A375 (cell line): Measurements from ENCODE around the gene COPS6. TPM values are rescaled to one million over a fixed set of nuclear protein-coding genes. Genes with fewer than 3 reads are reported as not detected.

Source experiments
- small RNA-seq: library from RNA; depleted of rRNA; stranded (forward); fragments of <200 nt; gene quantifications from one replicate; pipeline ENCODE3, GENCODE V24; 2014
- total RNA-seq: library from RNA; depleted of rRNA; stranded (reverse); fragments of >200 nt; shearing (Covaris generic); gene quantifications from 2 replicates; pipeline ENCODE4 v1.2.3, GENCODE V29; 2014; rRNA removed

The COPS6 gene
- 98.4 and 100 TPM in 2 replicates for total RNA-seq

GRCh38 chr7:100088621-100089457, at the start of gene COPS6:
Gene COPS6, plus strand, starts transcription at chr7:100088969. Its CDS starts 22 bp downstream, at chr7:100088991.

GRCh38 chr7:100049441-100050291, 39.1 kb upstream of the COPS6 start, which contains the start of gene ZSCAN21:
Gene ZSCAN21, plus strand, starts transcription at chr7:100049774. Its CDS starts 7,233 bp downstream, at chr7:100057007.

GRCh38 chr7:100081535-100082102, 7.2 kb upstream of the COPS6 start, which contains the start of gene ZNF3:
Gene ZNF3, minus strand, starts transcription at chr7:100081723. Its CDS starts 4,366 bp downstream, at chr7:100077357.

GRCh38 chr7:100101016-100101862, 12.5 kb downstream of the COPS6 start, which contains the start of the genes AP4M1 and MCM7:
Gene AP4M1, plus strand, starts transcription at chr7:100101643. Its CDS starts 72 bp downstream, at chr7:100101715.
Gene MCM7, minus strand, starts transcription at chr7:100101397. Its CDS starts 103 bp downstream, at chr7:100101294.

GRCh38 chr7:100119072-100119969, 30.6 kb downstream of the COPS6 start, which contains the start of the genes CNPY4 and TAF6:
Gene CNPY4, plus strand, starts transcription at chr7:100119634. Its CDS starts 111 bp downstream, at chr7:100119745.
Gene TAF6, minus strand, starts transcription at chr7:100119358. Its CDS starts 5,149 bp downstream, at chr7:100114209.

GRCh38 chr7:100126931-100127865, 38.4 kb downstream of the COPS6 start, which contains the start of gene MBLAC1:
Gene MBLAC1, plus strand, starts transcription at chr7:100126967. Its CDS starts 429 bp downstream, at chr7:100127396.

Small RNAs within 50 kb of the gene (small RNA-seq; reads per million reads assigned to genes)
- gene MIR106B (14.2 reads per million, percentile 91 among the genes with 10 or more reads in this experiment), gene MIR25 (163 reads per million, percentile 97 among the genes with 10 or more reads in this experiment), gene MIR93 (32.4 reads per million, percentile 94 among the genes with 10 or more reads in this experiment)

Other genes with a start within 250 kb of the COPS6 start
- gene OR2AE1, start 211.9 kb upstream of the COPS6 start, total RNA-seq: not detected in 2 replicates
- gene TRIM4, start 169.4 kb upstream of the COPS6 start, total RNA-seq: 23.1 and 23.5 TPM in 2 replicates
- 0.32 TPM in 1 of 2 replicates, not detected in the other for gene GJC3, start 159.3 kb upstream of the COPS6 start, total RNA-seq
- gene AZGP1, start 112.9 kb upstream of the COPS6 start, total RNA-seq: 24.6 and 29.4 TPM in 2 replicates
- 23.1 and 27.5 TPM in 2 replicates for gene ZKSCAN1, start 73.4 kb upstream of the COPS6 start, total RNA-seq
- gene ZSCAN21, start 39.2 kb upstream of the COPS6 start, total RNA-seq: 11.2 and 14.6 TPM in 2 replicates
- gene ZNF3, start 7.2 kb upstream of the COPS6 start, total RNA-seq: 28.2 and 28.8 TPM in 2 replicates
- gene MCM7, start 12.4 kb downstream of the COPS6 start, total RNA-seq: 387 and 408 TPM in 2 replicates
- 22.2 and 36.8 TPM in 2 replicates for gene AP4M1, start 12.7 kb downstream of the COPS6 start, total RNA-seq
- gene TAF6, start 30.4 kb downstream of the COPS6 start, total RNA-seq: 37.5 and 39.6 TPM in 2 replicates
- gene CNPY4, start 30.7 kb downstream of the COPS6 start, total RNA-seq: 17.3 and 20.6 TPM in 2 replicates
- 4.8 and 6.3 TPM in 2 replicates for gene MBLAC1, start 38.0 kb downstream of the COPS6 start, total RNA-seq
- 172 and 196 TPM in 2 replicates for gene LAMTOR4, start 59.9 kb downstream of the COPS6 start, total RNA-seq
- 17.1 and 26.5 TPM in 2 replicates for gene TRAPPC14, start 69.8 kb downstream of the COPS6 start, total RNA-seq
- gene GAL3ST4, start 79.6 kb downstream of the COPS6 start, total RNA-seq: 1.6 and 2.2 TPM in 2 replicates
- gene GPC2, start 88.4 kb downstream of the COPS6 start, total RNA-seq: 0.72 and 1.2 TPM in 2 replicates
- 0.45 and 1.2 TPM in 2 replicates for gene STAG3, start 88.9 kb downstream of the COPS6 start, total RNA-seq
- not detected in 2 replicates for gene PVRIG, start 131.0 kb downstream of the COPS6 start, total RNA-seq
- not detected in 2 replicates for gene SPDYE3, start 218.7 kb downstream of the COPS6 start, total RNA-seq